H1 (cell line): ENCODE measurements around the gene OPA3. TPM values are rescaled to one million over a fixed set of nuclear protein-coding genes. Genes with fewer than 3 reads are reported as not detected.

Experiments used
- CTCF ChIA-PET: fragments of 300-600 bp; sonication (Branson Sonifier 250); formaldehyde crosslinking; loops from one replicate; lab custom pipeline; 2021; ENCODE audit not compliant: partially characterized antibody; lab: Charles Lee
- POLR2A ChIA-PET: fragments of 300-600 bp; sonication (Branson Sonifier 250); formaldehyde crosslinking; loops from one replicate; lab custom pipeline; 2021; ENCODE audit warnings: inconsistent platforms; ENCODE audit not compliant: partially characterized antibody; lab: Charles Lee
- DNase-seq, 2 experiments: peaks; one replicate each; pipeline versions ENCODE4 v3.0.0 to v3.0.0-alpha.2; 2010 to 2022; ENCODE audit warnings: low spot score in 2 of 2, low read depth in 1 of 2, mixed read lengths in 1 of 2
- FAIRE-seq: peaks from 2 replicates; lab custom pipeline; 2011; peaks lifted over from hg19 to GRCh38; lab: Jason Lieb, UNC
- H2AFZ ChIP-seq: 2 replicates; pipeline ENCODE4 v1.8.1; 2012; ENCODE audit warnings: low read length, inconsistent platforms
- H2AK5ac ChIP-seq: 2 replicates; pipeline ENCODE4 v1.6.1; 2013; ENCODE audit warnings: low read depth, low read length
- H2BK120ac ChIP-seq: replicated peaks from 2 replicates; pipeline ENCODE3; 2013; ENCODE audit warnings: low read depth, low read length, inconsistent platforms
- H2BK12ac ChIP-seq: 2 replicates; pipeline ENCODE4 v1.6.1; 2013; ENCODE audit warnings: low read depth, low read length
- H2BK15ac ChIP-seq: 2 replicates; pipeline ENCODE4 v1.6.1; 2013; ENCODE audit warnings: low read length
- H2BK20ac ChIP-seq: 2 replicates; pipeline ENCODE4 v1.6.1; 2013; ENCODE audit warnings: low read length
- H2BK5ac ChIP-seq: 2 replicates; pipeline ENCODE4 v1.6.1; 2013; ENCODE audit warnings: low read depth, low read length
- H3K14ac ChIP-seq: 2 replicates; pipeline ENCODE4 v1.6.1; 2013; ENCODE audit warnings: inconsistent platforms; ENCODE audit not compliant: insufficient read length
- H3K18ac ChIP-seq: 2 replicates; pipeline ENCODE4 v1.6.1; 2013; ENCODE audit warnings: low read length; ENCODE audit errors: extremely low read depth
- H3K23ac ChIP-seq: 2 replicates; pipeline ENCODE4 v1.6.1; 2013; ENCODE audit warnings: inconsistent platforms; ENCODE audit not compliant: insufficient read length
- H3K23me2 ChIP-seq: 2 replicates; pipeline ENCODE4 v1.6.1; 2013; ENCODE audit warnings: low read depth, low read length
- H3K27ac ChIP-seq: 2 replicates; pipeline ENCODE4 v1.6.1; 2011; ENCODE audit warnings: low read depth, low read length, inconsistent platforms
- H3K27me3 ChIP-seq, 4 experiments: replicated peaks in 1 of 4; 1 replicate in 1 of 4; 2 replicates in 3 of 4; pipeline versions ENCODE4 v1.6.1 to v1.8.1; 2011 to 2013; ENCODE audit warnings: low read length in 3 of 4, mild to moderate bottlenecking in 3 of 4, inconsistent platforms in 2 of 4, mixed read lengths in 2 of 4, moderate library complexity in 1 of 4; ENCODE audit not compliant: control insufficient read depth in 3 of 4, insufficient read depth in 3 of 4; ENCODE audit errors: extremely low read depth in 1 of 4
- H3K36me3 ChIP-seq, 4 experiments: 2 replicates each; pipeline versions ENCODE4 v1.6.1 to v1.8.1; 2011 to 2013; ENCODE audit warnings: mild to moderate bottlenecking in 4 of 4, low read length in 3 of 4, moderate library complexity in 2 of 4, control low read depth in 1 of 4, inconsistent platforms in 1 of 4; ENCODE audit not compliant: insufficient read depth in 4 of 4, control insufficient read depth in 2 of 4
- H3K4ac ChIP-seq: replicated peaks from 2 replicates; pipeline ENCODE3; 2013; ENCODE audit warnings: low read length, low read depth, mixed read lengths, inconsistent platforms; ENCODE audit not compliant: insufficient read length
- H3K4me1 ChIP-seq, 4 experiments: replicated peaks in 1 of 4; 1 replicate in 1 of 4; 2 replicates in 3 of 4; pipeline versions ENCODE4 v1.6.1 to v1.8.1; 2011 to 2013; ENCODE audit warnings: low read length in 3 of 4, inconsistent platforms in 2 of 4, mixed read lengths in 1 of 4; ENCODE audit not compliant: insufficient read depth in 4 of 4, control insufficient read depth in 3 of 4
- H3K4me2 ChIP-seq, 2 experiments: 2 replicates each; pipeline versions ENCODE4 v1.6.1 to v1.8.1; 2011 to 2013; ENCODE audit warnings: low read depth in 2 of 2, low read length in 2 of 2, control low read depth in 1 of 2, inconsistent platforms in 1 of 2, mild to moderate bottlenecking in 1 of 2; ENCODE audit not compliant: insufficient read depth in 1 of 2
- H3K4me3 ChIP-seq, 4 experiments: fragments of 200-600, 300-600 bp in 1 of 4; sonication (generic), shearing (Covaris generic), sonication (Bioruptor Twin) in 1 of 4; 2 replicates each; pipeline versions ENCODE4 v1.5.1 to v1.8.1; 2011 to 2016; ENCODE audit warnings: low read length in 4 of 4, low read depth in 3 of 4, control low read depth in 2 of 4, inconsistent platforms in 2 of 4, mild to moderate bottlenecking in 2 of 4, mixed read lengths in 1 of 4, moderate library complexity in 1 of 4; ENCODE audit not compliant: insufficient read depth in 2 of 4; ENCODE audit errors: extremely low read depth in 1 of 4
- H3K56ac ChIP-seq: replicated peaks from 2 replicates; pipeline ENCODE3; 2013; ENCODE audit warnings: low read depth, mild to moderate bottlenecking, mixed read lengths, low read length, inconsistent platforms; ENCODE audit not compliant: insufficient read length
- H3K79me1 ChIP-seq: 2 replicates; pipeline ENCODE4 v1.6.1; 2013; ENCODE audit warnings: low read depth, low read length, control low read depth
- H3K79me2 ChIP-seq, 2 experiments: 2 replicates each; pipeline versions ENCODE4 v1.6.1 to v1.8.1; 2012 to 2013; ENCODE audit warnings: low read length in 2 of 2, mild to moderate bottlenecking in 2 of 2, inconsistent platforms in 1 of 2; ENCODE audit not compliant: insufficient read depth in 2 of 2, control insufficient read depth in 1 of 2
- H3K9ac ChIP-seq, 4 experiments: replicated peaks in 1 of 4; 1 replicate in 1 of 4; 2 replicates in 3 of 4; pipeline versions ENCODE4 v1.6.1 to v1.8.1; 2011 to 2013; ENCODE audit warnings: low read depth in 3 of 4, low read length in 3 of 4, control low read depth in 2 of 4, mild to moderate bottlenecking in 2 of 4, moderate library complexity in 2 of 4, inconsistent platforms in 1 of 4; ENCODE audit errors: extremely low read depth in 1 of 4
- H3K9me3 ChIP-seq, 2 experiments: 2 replicates each; pipeline versions ENCODE4 v1.6.1 to v1.8.1; 2012 to 2013; ENCODE audit warnings: mild to moderate bottlenecking in 2 of 2, moderate library complexity in 2 of 2, control low read depth in 1 of 2, inconsistent platforms in 1 of 2, low read depth in 1 of 2, low read length in 1 of 2, mixed read lengths in 1 of 2; ENCODE audit not compliant: insufficient read depth in 2 of 2
- H4K20me1 ChIP-seq, 2 experiments: replicated peaks in 1 of 2; 2 replicates each; pipeline versions ENCODE3 to v1.8.1; 2011 to 2013; ENCODE audit warnings: inconsistent platforms in 2 of 2, low read length in 2 of 2, mild to moderate bottlenecking in 1 of 2; ENCODE audit not compliant: insufficient read depth in 2 of 2, control insufficient read depth in 1 of 2
- H4K5ac ChIP-seq: 2 replicates; pipeline ENCODE4 v1.6.1; 2013; ENCODE audit warnings: low read length, low read depth, mixed read lengths, inconsistent platforms; ENCODE audit not compliant: insufficient read length
- H4K8ac ChIP-seq: 2 replicates; pipeline ENCODE4 v1.8.0; 2013; ENCODE audit warnings: mild to moderate bottlenecking, moderate library complexity, low read length, inconsistent platforms; ENCODE audit not compliant: insufficient read depth; ENCODE audit errors: extremely low read depth
- H4K91ac ChIP-seq: replicated peaks from 2 replicates; pipeline ENCODE3; 2013; ENCODE audit warnings: low read length, mixed read lengths, inconsistent platforms; ENCODE audit not compliant: insufficient read length
- CREB1 ChIP-seq: IDR thresholded peaks from 2 replicates; pipeline ENCODE4 v1.6.1; 2012; ENCODE audit warnings: inconsistent platforms
- EZH2 ChIP-seq: fragments of 200-600 bp; sonication (generic); IDR thresholded peaks from 2 replicates; pipeline ENCODE4 v1.7.1; 2012; ENCODE audit warnings: low read depth, mild to moderate bottlenecking, moderate library complexity, low read length, inconsistent platforms; ENCODE audit not compliant: severe bottlenecking
- KDM5A ChIP-seq: fragments of 200-600 bp; IDR thresholded peaks from 2 replicates; pipeline ENCODE4 v1.7.1; 2012; ENCODE audit warnings: mild to moderate bottlenecking, low read length, inconsistent platforms, mixed read lengths
- POLR2AphosphoS5 ChIP-seq: IDR thresholded peaks from 2 replicates; pipeline ENCODE4 v1.6.1; 2011; ENCODE audit warnings: low read depth, low read length
- SAP30 ChIP-seq: fragments of 300-600 bp; sonication (generic); IDR thresholded peaks from 2 replicates; pipeline ENCODE4 v1.7.1; 2012; ENCODE audit warnings: low read length, moderate library complexity, mild to moderate bottlenecking, inconsistent platforms; ENCODE audit not compliant: insufficient read depth, insufficient replicate concordance
- SIRT6 ChIP-seq: IDR thresholded peaks from one replicate; pipeline ENCODE4 v1.7.1; 2012; ENCODE audit warnings: low read length, inconsistent platforms
- SUZ12 ChIP-seq: fragments of 200-600 bp; sonication (generic); IDR thresholded peaks from 2 replicates; pipeline ENCODE4 v1.6.1; 2012; ENCODE audit warnings: mild to moderate bottlenecking, inconsistent platforms, low read length, moderate library complexity, mixed read lengths
- TBP ChIP-seq: IDR thresholded peaks from 2 replicates; pipeline ENCODE4 v1.6.1; 2011; ENCODE audit warnings: low read depth, low read length, improper control_type of control experiment
- USF2 ChIP-seq: IDR thresholded peaks from 2 replicates; pipeline ENCODE4 v1.6.1; 2011; ENCODE audit warnings: low read length, improper control_type of control experiment
- YY1 ChIP-seq: IDR thresholded peaks from 2 replicates; pipeline ENCODE4 v1.6.1; 2011; ENCODE audit warnings: low read depth, mild to moderate bottlenecking, low read length
- WGBS, 2 experiments: shearing (Covaris generic) in 1 of 2; methylation state at CpG; one replicate each; pipeline versions ENCODE4 v1.1.6 to v1.1.7; 2013 to 2015; ENCODE audit warnings: low lambda C conversion rate in 2 of 2, mixed read lengths in 2 of 2, inconsistent platforms in 1 of 2, low coverage in 1 of 2, missing lambda C conversion rate in 1 of 2; ENCODE audit not compliant: insufficient replicate concordance in 2 of 2, insufficient coverage in 1 of 2, insufficient read length in 1 of 2; ENCODE audit errors: extremely low coverage in 1 of 2, missing lambda C conversion rate in 1 of 2; 5-methylcytosine and 5-hydroxymethylcytosine counted together
- polyA plus RNA-seq, 7 experiments: library from polyadenylated mRNA; depleted of rRNA in 3 of 7; stranded (reverse) in 5 of 7; unstranded in 2 of 7; fragments of >200 nt in 5 of 7; fragments of 200-250 nt in 2 of 7; gene quantifications; 1 replicate in 5 of 7; 2 replicates in 1 of 7; 4 replicates in 1 of 7; pipeline versions ENCODE4 v1.2.1 to v1.2.3, GENCODE V29; 2011 to 2013; ENCODE audit warnings: missing spikeins in 2 of 7, mixed read lengths in 2 of 7
- total RNA-seq: library from RNA; stranded (reverse); fragmentation: NEBNext Ultra II Directional; extraction: Animal tissue kit (Norgen Biotek cat#: 25700); gene quantifications from 2 replicates; pipeline ENCODE4 v1.2.1, GENCODE V29; 2021

Gene OPA3
- total and polyA plus RNA-seq, 2 of the 8 experiments (the other 6 are each of a cell fraction or from before 2014, with no cell fraction given) = 12.5 to 14.5 TPM

- Histone ChIP-seq H3K4me3 (no peak overlapping the region), H3K4me2 (no peak overlapping the region; a peak in 1 of 4 replicates), H4K91ac (no peak overlapping the region), H2BK12ac (no peak overlapping the region), H4K20me1 (peaks cover 0 to 8% of the 10 kb centered on the region in 2 experiments), H2BK15ac (no peak overlapping the region), H3K56ac (no peak overlapping the region), H4K5ac (no peak overlapping the region), H3K4ac (no peak overlapping the region), H3K36me3 (peaks cover 0 to 2% (median 0%) of the 10 kb centered on the region in 4 experiments; a peak in 1 of 8 replicates), H2BK20ac (no peak overlapping the region), H3K18ac (no peak overlapping the region), H2BK120ac (no peak overlapping the region), H4K8ac (no peak overlapping the region), H3K27ac (no peak overlapping the region), H2AFZ (no peak overlapping the region), H3K27me3 (peaks cover 0 to 10% (median 4%) of the 10 kb centered on the region in 4 experiments; a peak in 3 of 7 replicates), H3K23ac (no peak overlapping the region), H3K79me2 (no peaks in the 10 kb centered on the region), H3K79me1 (no peaks in the 10 kb centered on the region), H3K9ac (no peak overlapping the region), H3K23me2 (peaks cover 18% of the 10 kb centered on the region; the same call in 1 of the 2 replicates), H3K4me1 (peaks cover 0 to 15% (median 12%) of the 10 kb centered on the region in 4 experiments; a peak in 5 of 7 replicates), H3K9me3 (no peaks in the 10 kb centered on the region), H2AK5ac (no peak overlapping the region), H3K14ac (no peak overlapping the region), H2BK5ac (no peak overlapping the region)
- TF ChIP-seq SAP30 (no peak), SUZ12 (no peak), POLR2AphosphoS5 (no peak), YY1 (no peak), EZH2 (no peak), USF2 (no peak), CREB1 (no peak), SIRT6 (no peak), TBP (no peak), KDM5A (no peak)
- CTCF ChIA-PET = interaction anchor here (0.5 to 3.0 kb wide), 18 partner anchors 10 to 400 kb away, joined by 3 to 37 read pairs (median 4); partner anchors contain the start of genes EML2, FOSB, PPP1R13L and VASP
- FAIRE-seq = no peak
- POLR2A ChIA-PET = interaction anchor here (1.2 to 4.6 kb wide), 5 partner anchors 10 to 63 kb away, joined by 3 to 25 read pairs (median 12); partner anchors contain the start of genes FOSB and VASP
- 85% methylated on average over 5 of the region's 5 CpGs; no CpG with 5 or more reads in 1 of the 2 experiments for WGBS, 2 experiments
- DNase-seq = no peak
Measured at GRCh38 chr19:45495178-45495577, 89.4 kb downstream of the OPA3 start.
